HepG2 (cell line): Measurements from ENCODE around the gene NUP93. TPM values are rescaled to one million over a fixed set of nuclear protein-coding genes. Genes with fewer than 3 reads are reported as not detected.

ENCODE experiments used
- ATAC-seq: fragments of 200-7000 bp; cut with Tn5 transposase; 3 replicates; pipeline ENCODE4 v1.9.1; 2020; ENCODE audit warnings: mild to moderate bottlenecking, moderate library complexity
- BruUV-seq: library from RNA; stranded (reverse); fragments of 400-500 nt; replicated peaks from 2 replicates; lab custom pipeline; 2021; lab: Mats Ljungman, UMichigan
- CTCF ChIA-PET: fragments of 300-600 bp; formaldehyde crosslinking; extraction: SDS; loops from one replicate; lab custom pipeline; 2021; ENCODE audit warnings: low total read pairs, inconsistent platforms, low intra/inter-chr PET ratio; lab: Yijun Ruan, JAX
- POLR2A ChIA-PET: fragments of 350-600 bp; sonication (Branson Sonifier 250); formaldehyde crosslinking; loops from one replicate; lab custom pipeline; 2020; ENCODE audit warnings: antibody characterized with exemption, inconsistent platforms; lab: Yijun Ruan, JAX
- DNase-seq: peaks from one replicate; pipeline ENCODE4 v3.0.0-alpha.2; 2015; ENCODE audit warnings: low spot score
- FAIRE-seq: peaks from 3 replicates; lab custom pipeline; 2011; peaks lifted over from hg19 to GRCh38; lab: Jason Lieb, UNC
- H2AFZ ChIP-seq: one replicate; pipeline ENCODE4 v1.6.1; 2011; ENCODE audit warnings: low read length, inconsistent platforms
- H3K27ac ChIP-seq: fragments of 300-600 bp; 3 replicates; pipeline ENCODE4 v1.8.0; 2011; ENCODE audit warnings: mixed run types, mild to moderate bottlenecking, mixed read lengths, low read length, inconsistent platforms; ENCODE audit not compliant: insufficient read depth; ENCODE audit errors: extremely low read length
- H3K27me3 ChIP-seq, 2 experiments: fragments of 200-600 bp in 1 of 2; 2 replicates in 1 of 2; 3 replicates in 1 of 2; pipeline versions ENCODE4 v1.6.0 to v1.8.0; 2011; ENCODE audit warnings: low read length in 2 of 2, mild to moderate bottlenecking in 2 of 2, moderate library complexity in 2 of 2, inconsistent platforms in 1 of 2; ENCODE audit not compliant: insufficient read depth in 2 of 2, control insufficient read depth in 1 of 2
- H3K36me3 ChIP-seq, 2 experiments: fragments of 200-600 bp in 1 of 2; replicated peaks in 1 of 2; 2 replicates in 1 of 2; 3 replicates in 1 of 2; pipeline versions ENCODE4 v1.5.1 to v1.8.0; 2011; ENCODE audit warnings: low read length in 2 of 2, inconsistent platforms in 1 of 2; ENCODE audit not compliant: insufficient read depth in 2 of 2, control insufficient read depth in 1 of 2
- H3K4me1 ChIP-seq: 2 replicates; pipeline ENCODE4 v1.5.1; 2012; ENCODE audit warnings: low read length, inconsistent platforms; ENCODE audit not compliant: insufficient read depth
- H3K4me2 ChIP-seq: 2 replicates; pipeline ENCODE4 v1.6.0; 2011; ENCODE audit warnings: low read depth, low read length, inconsistent platforms
- H3K4me3 ChIP-seq, 3 experiments: fragments of 200-600 bp in 1 of 3; sonication (generic), shearing (Covaris generic) in 1 of 3; replicated peaks in 1 of 3; 2 replicates each; pipeline ENCODE4 v1.5.1; 2011 to 2016; ENCODE audit warnings: low read length in 3 of 3, inconsistent platforms in 2 of 3, low read depth in 2 of 3, mild to moderate bottlenecking in 2 of 3, control low read depth in 1 of 3, mixed read lengths in 1 of 3; ENCODE audit not compliant: insufficient read depth in 1 of 3
- H3K79me2 ChIP-seq: one replicate; pipeline ENCODE4 v1.6.1; 2011; ENCODE audit warnings: low read length, inconsistent platforms; ENCODE audit not compliant: insufficient read depth
- H3K9ac ChIP-seq: 2 replicates; pipeline ENCODE4 v1.6.0; 2011; ENCODE audit warnings: mild to moderate bottlenecking, low read depth, low read length, inconsistent platforms; ENCODE audit not compliant: insufficient read depth
- H3K9me3 ChIP-seq: 2 replicates; pipeline ENCODE4 v1.5.1; 2012; ENCODE audit warnings: mild to moderate bottlenecking, low read length
- H4K20me1 ChIP-seq: 2 replicates; pipeline ENCODE4 v1.6.0; 2011; ENCODE audit warnings: inconsistent platforms, mild to moderate bottlenecking, low read length, moderate library complexity; ENCODE audit not compliant: insufficient read depth
- FOXC1 ChIP-seq: sonication (generic); formaldehyde crosslinking; IDR thresholded peaks from 2 replicates; pipeline ENCODE4 v1.8.0; 2022; ENCODE audit warnings: mild to moderate bottlenecking, missing genetic modification reagents, borderline replicate concordance
- GPN1 ChIP-seq: sonication (generic); formaldehyde crosslinking; IDR thresholded peaks from 2 replicates; pipeline ENCODE4 v1.5.1; 2020; ENCODE audit warnings: missing genetic modification reagents, borderline replicate concordance
- NR2F2 ChIP-seq: IDR thresholded peaks from 2 replicates; pipeline ENCODE4 v1.6.1; 2012; ENCODE audit warnings: low read depth, inconsistent platforms, borderline replicate concordance
- RBM39 ChIP-seq: fragments of 200-400 bp; formaldehyde crosslinking; IDR thresholded peaks from one replicate; pipeline ENCODE4 v1.6.1; 2018; ENCODE audit warnings: antibody characterized with exemption, mild to moderate bottlenecking, low read depth, low read length; ENCODE audit not compliant: poor library complexity, severe bottlenecking
- SRSF4 ChIP-seq: fragments of 200-400 bp; formaldehyde crosslinking; IDR thresholded peaks from one replicate; pipeline ENCODE4 v1.6.1; 2018; ENCODE audit warnings: mild to moderate bottlenecking, low read depth, low read length, moderate library complexity; ENCODE audit not compliant: poor library complexity, severe bottlenecking
- TBL1XR1 ChIP-seq: fragments of 150-350 bp; IDR thresholded peaks from 2 replicates; pipeline ENCODE4 v1.6.1; 2014; ENCODE audit warnings: borderline replicate concordance, low read length; ENCODE audit not compliant: partially characterized antibody
- ZNF124 ChIP-seq: sonication (generic); formaldehyde crosslinking; IDR thresholded peaks from 2 replicates; pipeline ENCODE4 v1.4.0; 2020; ENCODE audit warnings: missing genetic modification reagents
- ZNF614 ChIP-seq: IDR thresholded peaks from 2 replicates; pipeline ENCODE4 v1.6.1; 2018; ENCODE audit warnings: missing biosample characterization, missing genetic modification reagents, inconsistent platforms, borderline replicate concordance
- WGBS: methylation state at CpG from one replicate; pipeline ENCODE4 v1.1.6; 2017; ENCODE audit warnings: low lambda C conversion rate; 5-methylcytosine and 5-hydroxymethylcytosine counted together
- in situ Hi-C: cut with HindIII; loops from 2 replicates; pipeline ENCODE4 v1.10.0; 2017; ENCODE audit warnings: low pct_unique_long_range_greater_than_20kb; ENCODE audit not compliant: extremely low pct_ligation_motif_present
- intact Hi-C: fragments of 100-400 bp; cut with micrococcal nuclease; formaldehyde crosslinking; loops from one replicate; pipeline ENCODE4 v1.10.0; 2022; ENCODE audit not compliant: unreplicated experiment
- polyA plus RNA-seq, 8 experiments: library from polyadenylated mRNA; depleted of rRNA in 3 of 8; stranded (reverse) in 7 of 8; unstranded in 1 of 8; fragments of >200 nt; fragmentation: Illumina TruSeq in 4 of 8; extraction: Trizol in 4 of 8; gene quantifications; 2 replicates each; pipeline versions ENCODE4 v1.2.1 to v1.2.3, GENCODE V29; 2011 to 2016; ENCODE audit warnings: low read depth in 4 of 8, missing spikeins in 1 of 8, mixed read lengths in 1 of 8; ENCODE audit not compliant: insufficient read depth in 1 of 8
- total RNA-seq, 5 experiments: library from RNA; depleted of rRNA; stranded (reverse); fragments of >200 nt; fragmentation: Illumina TruSeq; extraction: Trizol; gene quantifications; 2 replicates each; pipeline ENCODE4 v1.2.3, GENCODE V29; 2016; ENCODE audit warnings: low read depth in 1 of 5

NUP93 gene
- total and polyA plus RNA-seq, 2 of the 13 experiments (the other 11 are each of a cell fraction or from before 2014, with no cell fraction given): 58.5 to 140 TPM

- Histone ChIP-seq H3K36me3 (no peaks in the 10 kb centered on the region), H3K27ac (no peak overlapping the region), H3K27me3 (no peaks in the 10 kb centered on the region), H3K9ac (no peak overlapping the region), H3K79me2 (no peaks in the 10 kb centered on the region), H3K4me1 (peaks cover 13% of the 10 kb centered on the region; the same call in 1 of the 2 replicates), H4K20me1 (no peaks in the 10 kb centered on the region), H3K4me3 (no peak overlapping the region), H2AFZ (no peak overlapping the region), H3K9me3 (no peaks in the 10 kb centered on the region), H3K4me2 (no peak overlapping the region)
- intact Hi-C loops (loop anchor here (5.0 kb wide), 1 partner anchor 210 kb away; no protein-coding TSS in a partner anchor), in situ Hi-C loops (no loop called here)
- ChIA-PET POLR2A (interaction anchor here (1.4 kb wide), 1 partner anchor 30 kb away, joined by 3 read pairs; no protein-coding TSS in a partner anchor), CTCF (no interaction called here)
- ATAC-seq (no peak), FAIRE-seq (no peak), DNase-seq (no peak)
- BruUV-seq: no TSS peak
- TF ChIP-seq ZNF124 (no peak), GPN1 (no peak), SRSF4 (no peak), FOXC1 (no peak), TBL1XR1 (no peak)
- 88% methylated on average over 6 of the region's 6 CpGs for WGBS
Measured at GRCh38 chr16:56787167-56787566, 57.2 kb downstream of the NUP93 start.

DNA sequence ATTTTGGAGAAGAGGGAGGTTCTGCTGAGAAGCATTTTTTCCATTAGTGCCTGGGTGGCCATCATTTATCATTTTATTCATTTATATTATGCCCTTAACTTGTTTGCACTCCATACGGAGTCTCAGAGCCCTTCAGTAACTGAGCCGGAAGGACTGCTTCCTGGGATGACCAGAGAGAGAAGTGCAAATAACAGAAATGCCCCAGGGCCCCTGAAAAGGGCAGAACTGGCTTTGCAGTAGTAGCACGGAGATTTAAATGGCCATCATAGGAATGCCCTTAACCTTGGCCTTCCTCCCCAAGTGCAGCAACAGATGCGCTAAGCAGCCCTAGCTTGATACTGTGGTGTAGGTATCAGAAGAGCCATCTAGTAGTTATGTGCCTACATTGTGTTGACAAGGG is 58.5 kb downstream of the NUP93 start:
- Histone ChIP-seq H3K4me2 (no peak overlapping the region), H3K9me3 (no peaks in the 10 kb centered on the region), H3K27ac (no peak overlapping the region)
- CTCF ChIA-PET: no interaction called here
- TF ChIP-seq ZNF614 (CRISPR knock-in tag) (no peak), NR2F2 (no peak), RBM39 (no peak)
- TF ChIP-seq, all 625 proteins: peak for 0
- no peaks in the 10 kb centered on the region for H3K36me3 ChIP-seq
- peaks cover 4% of the 10 kb centered on the region for H3K79me2 ChIP-seq
- no peak overlapping the region for H3K9ac ChIP-seq
- no TSS peak for BruUV-seq
- FAIRE-seq: no peak
- POLR2A ChIA-PET: no interaction called here
- no peaks in the 10 kb centered on the region for H3K27me3 ChIP-seq
- in situ Hi-C loops: no loop called here
- no peak overlapping the region for H3K4me3 ChIP-seq
- intact Hi-C loops: loop anchor here (5.0 kb wide), 1 partner anchor 211 kb away; no protein-coding TSS in a partner anchor
- peaks cover 13% of the 10 kb centered on the region; the same call in 1 of the 2 replicates for H3K4me1 ChIP-seq
- 80% methylated on average over 4 of the region's 4 CpGs for WGBS
- H4K20me1 ChIP-seq: no peaks in the 10 kb centered on the region
- ATAC-seq: no peak
- no peak overlapping the region for H2AFZ ChIP-seq
- no peak for DNase-seq
